WTC11 (cell line): ENCODE results near the gene PVALEF.

Experiments used
- FOXP1 ChIP-seq: sonication (generic); formaldehyde crosslinking; IDR thresholded peaks from 2 replicates; pipeline ENCODE4 v1.8.0; 2022; ENCODE audit warnings: missing genetic modification reagents, mild to moderate bottlenecking, moderate library complexity, borderline replicate concordance
- TF ChIP-seq, protein P1 (sequence below): fragments of 200-600 bp; IDR thresholded peaks from 2 replicates; pipeline ENCODE4 v1.8.0; 2022; ENCODE audit warnings: antibody characterized with exemption

DNA sequence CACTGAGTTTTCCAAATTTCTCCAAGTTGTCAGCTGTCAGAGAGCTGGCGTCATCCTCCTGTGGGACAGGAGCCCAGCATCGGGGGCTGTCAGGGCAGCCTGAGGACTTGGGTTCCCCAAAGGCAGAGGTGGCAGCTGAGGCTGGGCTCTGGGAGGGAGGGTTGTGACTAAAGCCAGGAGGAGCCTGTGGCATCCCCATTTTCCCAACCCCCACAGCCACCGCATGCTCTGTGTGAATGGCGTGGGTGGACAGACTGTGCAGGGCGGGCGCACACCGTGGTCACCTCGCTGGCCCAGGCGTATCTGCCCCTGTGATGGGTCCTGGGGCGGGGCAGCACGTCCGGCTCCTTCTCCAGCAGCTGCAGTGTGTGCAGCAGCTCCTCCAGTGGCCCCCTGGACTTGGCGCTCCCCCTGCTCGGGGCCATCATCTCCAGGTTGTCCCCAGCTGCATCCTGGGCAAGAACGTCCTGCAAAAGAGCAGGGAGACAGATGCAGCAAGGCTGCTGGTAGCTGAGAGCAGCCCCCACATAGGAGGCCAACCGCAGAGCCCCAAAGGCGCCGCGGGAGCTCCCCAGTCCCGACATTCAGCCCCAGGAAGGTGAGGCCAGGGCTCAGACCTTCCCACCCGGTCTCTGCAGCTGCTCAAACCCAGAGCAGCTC, 32.7 kb downstream of the PVALEF start:
- TF ChIP-seq, protein P1, sequence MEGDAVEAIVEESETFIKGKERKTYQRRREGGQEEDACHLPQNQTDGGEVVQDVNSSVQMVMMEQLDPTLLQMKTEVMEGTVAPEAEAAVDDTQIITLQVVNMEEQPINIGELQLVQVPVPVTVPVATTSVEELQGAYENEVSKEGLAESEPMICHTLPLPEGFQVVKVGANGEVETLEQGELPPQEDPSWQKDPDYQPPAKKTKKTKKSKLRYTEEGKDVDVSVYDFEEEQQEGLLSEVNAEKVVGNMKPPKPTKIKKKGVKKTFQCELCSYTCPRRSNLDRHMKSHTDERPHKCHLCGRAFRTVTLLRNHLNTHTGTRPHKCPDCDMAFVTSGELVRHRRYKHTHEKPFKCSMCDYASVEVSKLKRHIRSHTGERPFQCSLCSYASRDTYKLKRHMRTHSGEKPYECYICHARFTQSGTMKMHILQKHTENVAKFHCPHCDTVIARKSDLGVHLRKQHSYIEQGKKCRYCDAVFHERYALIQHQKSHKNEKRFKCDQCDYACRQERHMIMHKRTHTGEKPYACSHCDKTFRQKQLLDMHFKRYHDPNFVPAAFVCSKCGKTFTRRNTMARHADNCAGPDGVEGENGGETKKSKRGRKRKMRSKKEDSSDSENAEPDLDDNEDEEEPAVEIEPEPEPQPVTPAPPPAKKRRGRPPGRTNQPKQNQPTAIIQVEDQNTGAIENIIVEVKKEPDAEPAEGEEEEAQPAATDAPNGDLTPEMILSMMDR: no peak
- no peak for TF ChIP-seq FOXP1 (CRISPR knock-in tag)
